ENCODE results near the gene NEURL4. TPM values are rescaled to one million over a fixed set of nuclear protein-coding genes. Genes with fewer than 3 reads are reported as not detected.
A peak's percentile ranks its signal among the peaks of the same experiment; 100 is the strongest.

Gene NEURL4
- total RNA-seq, 1 donor from 2014 or later = 59.6 TPM

- Mint-ChIP-seq H3K9me3 (no peaks in the 10 kb centered on the region), H3K4me3 (peak overlapping the region; percentile 30), H3K27ac (peak overlapping the region; percentile 59), H3K36me3 (ENCODE audit: low read depth) (no peaks in the 10 kb centered on the region), H3K4me1 (peaks cover 15% of the 10 kb centered on the region), H3K27me3 (peaks cover 46% of the 10 kb centered on the region)
- intact Hi-C loops (cut with micrococcal nuclease) = no loop called here
- no peak for DNase-seq
Observed at GRCh38 chr17:7293159-7293558, 36.0 kb downstream of the NEURL4 start.

- H3K27me3 Mint-ChIP-seq = peaks cover 49% of the 10 kb centered on the region
- intact Hi-C loops (cut with micrococcal nuclease) = no loop called here
- H3K9me3 Mint-ChIP-seq = no peaks in the 10 kb centered on the region
- H3K4me3 Mint-ChIP-seq = no peak overlapping the region
- DNase-seq = peak; percentile 57
- H3K4me1 Mint-ChIP-seq = peaks cover 15% of the 10 kb centered on the region
- peak overlapping the region; percentile 59 for H3K27ac Mint-ChIP-seq
- no peaks in the 10 kb centered on the region for H3K36me3 Mint-ChIP-seq (ENCODE audit: low read depth)
Observed at GRCh38 chr17:7292729-7293128, 36.4 kb downstream of the NEURL4 start.

DNA sequence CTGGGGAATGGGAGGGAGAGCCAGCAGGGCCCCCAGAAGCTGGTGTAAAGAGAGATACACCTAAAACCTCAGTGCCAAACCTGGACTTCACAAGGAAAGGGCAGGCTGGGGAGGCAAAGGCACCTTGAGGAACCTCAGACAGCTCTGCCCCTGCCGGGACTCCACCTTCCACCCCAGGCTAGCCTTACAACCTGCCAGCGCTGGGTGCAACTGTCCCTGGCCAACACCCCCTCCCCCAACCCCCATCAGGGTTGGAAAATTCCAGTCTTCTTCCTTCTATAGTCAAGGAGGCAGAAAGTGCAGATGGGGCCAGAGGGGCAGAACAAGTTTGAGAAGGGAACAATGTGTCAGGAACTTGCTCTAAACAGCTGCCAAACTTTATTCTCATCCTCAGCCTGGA is 36.9 kb downstream of the NEURL4 start:
- H3K4me3 Mint-ChIP-seq = no peak overlapping the region
- H3K4me1 Mint-ChIP-seq = peaks cover 15% of the 10 kb centered on the region
- no peak for DNase-seq
- no peaks in the 10 kb centered on the region for H3K9me3 Mint-ChIP-seq
- H3K36me3 Mint-ChIP-seq (ENCODE audit: low read depth) = no peaks in the 10 kb centered on the region
- peaks cover 52% of the 10 kb centered on the region for H3K27me3 Mint-ChIP-seq
- intact Hi-C loops (cut with micrococcal nuclease) = no loop called here
- no peak overlapping the region for H3K27ac Mint-ChIP-seq

GRCh38 chr17:7290685-7291084 is 38.5 kb downstream of the NEURL4 start:
- Mint-ChIP-seq H3K9me3 (no peaks in the 10 kb centered on the region), H3K27me3 (peaks cover 50% of the 10 kb centered on the region), H3K4me3 (no peak overlapping the region), H3K36me3 (ENCODE audit: low read depth) (no peaks in the 10 kb centered on the region), H3K4me1 (peaks cover 8% of the 10 kb centered on the region), H3K27ac (no peak overlapping the region)
- intact Hi-C loops (cut with micrococcal nuclease) = no loop called here
- no peak for DNase-seq

- no peaks in the 10 kb centered on the region for H3K36me3 Mint-ChIP-seq (ENCODE audit: low read depth)
- H3K27me3 Mint-ChIP-seq = peaks cover 47% of the 10 kb centered on the region
- peaks cover 6% of the 10 kb centered on the region for H3K4me1 Mint-ChIP-seq
- no peak for DNase-seq
- no peak overlapping the region for H3K4me3 Mint-ChIP-seq
- no peak overlapping the region for H3K27ac Mint-ChIP-seq
- intact Hi-C loops (cut with micrococcal nuclease) = no loop called here
- H3K9me3 Mint-ChIP-seq = no peaks in the 10 kb centered on the region
Observed at GRCh38 chr17:7290166-7290565, 39.0 kb downstream of the NEURL4 start.

- H3K9me3 Mint-ChIP-seq = no peaks in the 10 kb centered on the region
- no peak overlapping the region for H3K4me3 Mint-ChIP-seq
- no peak for DNase-seq
- H3K27me3 Mint-ChIP-seq = peaks cover 44% of the 10 kb centered on the region
- intact Hi-C loops (cut with micrococcal nuclease) = no loop called here
- H3K27ac Mint-ChIP-seq = no peak overlapping the region
- H3K36me3 Mint-ChIP-seq (ENCODE audit: low read depth) = no peaks in the 10 kb centered on the region
- H3K4me1 Mint-ChIP-seq = peaks cover 2% of the 10 kb centered on the region
Observed at GRCh38 chr17:7289256-7290032, 39.7 kb downstream of the NEURL4 start.

- Mint-ChIP-seq H3K27ac (no peak overlapping the region), H3K4me3 (no peak overlapping the region), H3K9me3 (no peaks in the 10 kb centered on the region)
Observed at GRCh38 chr17:7285679-7286078, 43.5 kb downstream of the NEURL4 start.

DNA sequence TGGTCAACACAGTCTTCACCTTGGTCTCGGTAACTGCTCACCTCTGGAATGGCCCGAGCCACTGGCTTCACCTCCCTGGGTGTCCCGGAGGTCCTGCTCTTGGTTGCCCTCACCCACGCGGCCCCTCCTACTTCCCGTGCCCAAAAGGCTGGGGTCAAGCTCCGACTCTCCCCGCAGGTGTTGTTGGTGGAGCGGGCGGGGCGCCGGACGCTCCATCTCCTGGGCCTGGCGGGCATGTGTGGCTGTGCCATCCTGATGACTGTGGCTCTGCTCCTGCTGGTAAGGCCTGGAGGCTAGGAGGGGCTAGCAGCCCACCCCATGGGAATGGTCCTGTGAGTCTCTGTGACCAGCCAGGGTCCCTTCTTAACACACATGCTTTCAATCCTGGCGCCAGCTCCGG is 44.2 kb downstream of the NEURL4 start:
- no peaks in the 10 kb centered on the region for H3K9me3 Mint-ChIP-seq
- no peak for DNase-seq
- H3K4me1 Mint-ChIP-seq = peaks cover 10% of the 10 kb centered on the region
- no peaks in the 10 kb centered on the region for H3K36me3 Mint-ChIP-seq (ENCODE audit: low read depth)
- no peak overlapping the region for H3K4me3 Mint-ChIP-seq
- peaks cover 42% of the 10 kb centered on the region for H3K27me3 Mint-ChIP-seq
- H3K27ac Mint-ChIP-seq = no peak overlapping the region
- intact Hi-C loops (cut with micrococcal nuclease) = no loop called here

More at GRCh38 chr17:7285679-7286078, 43.5 kb downstream of the NEURL4 start:
- H3K36me3 Mint-ChIP-seq (ENCODE audit: low read depth) = no peaks in the 10 kb centered on the region
- peaks cover 38% of the 10 kb centered on the region for H3K27me3 Mint-ChIP-seq
- no peak for DNase-seq
- H3K4me1 Mint-ChIP-seq = peaks cover 6% of the 10 kb centered on the region
- intact Hi-C loops (cut with micrococcal nuclease) = no loop called here

GRCh38 chr17:7283471-7284216 is 45.5 kb downstream of the NEURL4 start:
- DNase-seq = no peak
- Mint-ChIP-seq H3K27me3 (peaks cover 44% of the 10 kb centered on the region), H3K4me3 (peak overlapping the region; percentile 7), H3K4me1 (peaks cover 10% of the 10 kb centered on the region), H3K36me3 (ENCODE audit: low read depth) (no peaks in the 10 kb centered on the region), H3K9me3 (no peaks in the 10 kb centered on the region), H3K27ac (no peak overlapping the region)
- intact Hi-C loops (cut with micrococcal nuclease) = no loop called here

GRCh38 chr17:7282752-7283321 is 46.3 kb downstream of the NEURL4 start:
- H3K9me3 Mint-ChIP-seq = no peaks in the 10 kb centered on the region
- intact Hi-C loops (cut with micrococcal nuclease) = no loop called here
- no peak for DNase-seq
- H3K4me1 Mint-ChIP-seq = peaks cover 10% of the 10 kb centered on the region
- no peak overlapping the region for H3K27ac Mint-ChIP-seq
- peaks cover 39% of the 10 kb centered on the region for H3K27me3 Mint-ChIP-seq
- H3K36me3 Mint-ChIP-seq (ENCODE audit: low read depth) = no peaks in the 10 kb centered on the region
- peak overlapping the region; percentile 6 for H3K4me3 Mint-ChIP-seq

GRCh38 chr17:7281953-7282751 is 47.0 kb downstream of the NEURL4 start:
- intact Hi-C loops (cut with micrococcal nuclease) = loop anchor here (1.0 to 2.0 kb wide), 3 partner anchors 19 to 71 kb away; partner anchors contain the start of genes CLDN7, EIF5A and KCTD11
- Mint-ChIP-seq H3K9me3 (no peaks in the 10 kb centered on the region), H3K4me3 (peak overlapping the region; percentile 84), H3K27me3 (peaks cover 35% of the 10 kb centered on the region), H3K36me3 (ENCODE audit: low read depth) (no peaks in the 10 kb centered on the region), H3K27ac (no peak overlapping the region), H3K4me1 (peaks cover 10% of the 10 kb centered on the region)
- no peak for DNase-seq

GRCh38 chr17:7281074-7281952 is 47.8 kb downstream of the NEURL4 start, which contains the start of gene SLC2A4:
Gene SLC2A4 (plus strand): TSS chr17:7281718. CDS start chr17:7281935, 217 bp downstream.
- Mint-ChIP-seq H3K27me3 (peaks cover 32% of the 10 kb centered on the region), H3K9me3 (no peaks in the 10 kb centered on the region), H3K4me1 (peaks cover 10% of the 10 kb centered on the region), H3K27ac (peak within 1 kb of the TSS; percentile 76), H3K4me3 (peak within 1 kb of the TSS; percentile 84), H3K36me3 (ENCODE audit: low read depth) (no peaks in the 10 kb centered on the region)
- intact Hi-C loops (cut with micrococcal nuclease) = loop anchor here (1.0 to 2.0 kb wide), 3 partner anchors 19 to 71 kb away; partner anchors contain the start of genes CLDN7, EIF5A and KCTD11
- peak; percentile 94 for DNase-seq

All from activated CD4-positive, alpha-beta T cell treated with anti-CD3 and anti-CD28 coated beads, Interleukin-2, amount 10 ng/mL, durations not matched to agents 24 days and 14 days (primary cell).